Upper lobe of left lung (tissue), 4 donors: ENCODE results near the gene ZNF107.

Experiments used
- EP300 ChIP-seq, 4 donors: sonication (generic); formaldehyde crosslinking; IDR thresholded peaks; one replicate each; pipeline ENCODE4 v1.5.1; 2017; ENCODE audit warnings: antibody characterized with exemption in 4 of 4, control low read depth in 2 of 4
- POLR2A ChIP-seq, 4 donors: fragments of 450-650 bp; IDR thresholded peaks; one replicate each; pipeline ENCODE4 v1.5.1; 2016 to 2017; ENCODE audit warnings: antibody characterized with exemption in 4 of 4, mild to moderate bottlenecking in 2 of 4
- POLR2AphosphoS5 ChIP-seq, 2 donors: sonication (generic); formaldehyde crosslinking; IDR thresholded peaks; one replicate each; pipeline ENCODE4 v1.5.1; 2017; ENCODE audit warnings: antibody characterized with exemption in 2 of 2
- TF ChIP-seq, protein P1 (sequence below), 6 experiments: fragments of 450-650 bp in 4 of 6; fragments of 200-600 bp in 2 of 6; sonication (generic) in 2 of 6; IDR thresholded peaks; one replicate each; pipeline ENCODE4 v1.5.1; 2016 to 2019; ENCODE audit warnings: antibody characterized with exemption in 6 of 6

- TF ChIP-seq, protein P1, sequence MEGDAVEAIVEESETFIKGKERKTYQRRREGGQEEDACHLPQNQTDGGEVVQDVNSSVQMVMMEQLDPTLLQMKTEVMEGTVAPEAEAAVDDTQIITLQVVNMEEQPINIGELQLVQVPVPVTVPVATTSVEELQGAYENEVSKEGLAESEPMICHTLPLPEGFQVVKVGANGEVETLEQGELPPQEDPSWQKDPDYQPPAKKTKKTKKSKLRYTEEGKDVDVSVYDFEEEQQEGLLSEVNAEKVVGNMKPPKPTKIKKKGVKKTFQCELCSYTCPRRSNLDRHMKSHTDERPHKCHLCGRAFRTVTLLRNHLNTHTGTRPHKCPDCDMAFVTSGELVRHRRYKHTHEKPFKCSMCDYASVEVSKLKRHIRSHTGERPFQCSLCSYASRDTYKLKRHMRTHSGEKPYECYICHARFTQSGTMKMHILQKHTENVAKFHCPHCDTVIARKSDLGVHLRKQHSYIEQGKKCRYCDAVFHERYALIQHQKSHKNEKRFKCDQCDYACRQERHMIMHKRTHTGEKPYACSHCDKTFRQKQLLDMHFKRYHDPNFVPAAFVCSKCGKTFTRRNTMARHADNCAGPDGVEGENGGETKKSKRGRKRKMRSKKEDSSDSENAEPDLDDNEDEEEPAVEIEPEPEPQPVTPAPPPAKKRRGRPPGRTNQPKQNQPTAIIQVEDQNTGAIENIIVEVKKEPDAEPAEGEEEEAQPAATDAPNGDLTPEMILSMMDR (IDR thresholded peaks at IDR 0.05) = no peak
- TF ChIP-seq POLR2A (IDR thresholded peaks at IDR 0.05) (no peak), POLR2AphosphoS5 (IDR thresholded peaks at IDR 0.05) (no peak), EP300 (IDR thresholded peaks at IDR 0.05) (no peak)
Observed at GRCh38 chr7:64633401-64633800, 32.5 kb upstream of the ZNF107 start.
